VCaP (cell line): ENCODE measurements around the gene GORAB.

Source experiments
- H3K27ac ChIP-seq: fragments of 450-650 bp; 2 replicates; pipeline ENCODE4 v1.5.1; 2017
- TF ChIP-seq, protein P1 (sequence below): fragments of 450-650 bp; conservative IDR thresholded peaks from 2 replicates; pipeline ENCODE4 v1.5.1; 2017; ENCODE audit warnings: mild to moderate bottlenecking, moderate library complexity

GORAB gene

DNA sequence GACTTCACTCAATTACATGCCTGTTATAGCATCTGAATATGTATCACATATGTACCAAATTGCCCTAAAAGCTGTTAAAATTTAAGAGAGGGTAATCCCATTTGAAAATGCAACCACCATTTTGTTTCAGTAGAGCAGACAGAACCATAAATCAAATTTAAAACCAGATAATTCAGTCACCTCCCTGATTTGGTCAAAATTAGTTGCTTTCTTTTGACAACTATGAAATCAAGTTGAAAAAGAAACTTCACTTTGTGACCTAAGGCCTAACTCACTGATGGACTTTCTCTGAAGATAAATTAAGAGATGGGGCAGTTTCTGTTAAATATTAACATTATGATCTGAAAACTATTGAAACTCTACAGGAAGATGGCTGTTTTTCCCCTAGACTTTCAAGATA is 6.7 kb downstream of the GORAB start:
- TF ChIP-seq, protein P1, sequence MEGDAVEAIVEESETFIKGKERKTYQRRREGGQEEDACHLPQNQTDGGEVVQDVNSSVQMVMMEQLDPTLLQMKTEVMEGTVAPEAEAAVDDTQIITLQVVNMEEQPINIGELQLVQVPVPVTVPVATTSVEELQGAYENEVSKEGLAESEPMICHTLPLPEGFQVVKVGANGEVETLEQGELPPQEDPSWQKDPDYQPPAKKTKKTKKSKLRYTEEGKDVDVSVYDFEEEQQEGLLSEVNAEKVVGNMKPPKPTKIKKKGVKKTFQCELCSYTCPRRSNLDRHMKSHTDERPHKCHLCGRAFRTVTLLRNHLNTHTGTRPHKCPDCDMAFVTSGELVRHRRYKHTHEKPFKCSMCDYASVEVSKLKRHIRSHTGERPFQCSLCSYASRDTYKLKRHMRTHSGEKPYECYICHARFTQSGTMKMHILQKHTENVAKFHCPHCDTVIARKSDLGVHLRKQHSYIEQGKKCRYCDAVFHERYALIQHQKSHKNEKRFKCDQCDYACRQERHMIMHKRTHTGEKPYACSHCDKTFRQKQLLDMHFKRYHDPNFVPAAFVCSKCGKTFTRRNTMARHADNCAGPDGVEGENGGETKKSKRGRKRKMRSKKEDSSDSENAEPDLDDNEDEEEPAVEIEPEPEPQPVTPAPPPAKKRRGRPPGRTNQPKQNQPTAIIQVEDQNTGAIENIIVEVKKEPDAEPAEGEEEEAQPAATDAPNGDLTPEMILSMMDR, result no peak
- no peak overlapping the region for H3K27ac ChIP-seq

DNA sequence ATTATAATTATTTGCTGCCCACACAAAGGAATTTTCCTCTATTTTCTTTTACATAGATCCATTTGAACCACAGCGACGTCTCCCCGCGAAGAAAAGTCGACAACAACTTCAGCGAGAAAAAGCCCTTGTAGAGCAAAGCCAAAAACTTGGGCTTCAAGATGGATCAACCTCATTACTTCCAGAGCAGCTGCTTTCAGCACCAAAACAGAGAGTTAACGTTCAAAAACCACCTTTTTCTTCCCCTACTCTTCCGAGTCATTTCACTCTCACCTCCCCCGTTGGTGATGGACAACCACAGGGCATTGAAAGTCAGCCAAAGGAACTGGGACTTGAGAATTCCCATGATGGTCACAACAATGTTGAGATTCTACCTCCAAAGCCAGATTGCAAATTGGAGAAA is 7.2 kb downstream of the GORAB start:
- no peak overlapping the region for H3K27ac ChIP-seq

DNA sequence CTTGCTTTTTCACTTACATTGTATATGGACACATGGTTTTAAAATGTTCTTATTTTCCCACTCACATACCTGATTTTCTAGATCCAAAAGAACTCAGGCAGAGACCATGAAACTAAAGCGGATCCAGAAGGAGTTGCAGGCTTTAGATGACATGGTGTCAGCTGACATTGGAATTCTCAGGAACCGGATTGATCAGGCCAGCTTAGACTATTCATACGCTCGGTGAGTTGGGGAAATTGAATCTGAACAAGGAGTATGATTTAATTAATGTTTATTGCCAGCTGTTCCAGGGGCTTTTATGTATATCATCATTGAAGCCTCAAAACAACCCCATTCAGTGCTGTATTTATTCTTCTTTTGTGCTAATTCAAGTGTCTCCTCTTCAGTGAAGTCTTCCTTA is 12.7 kb downstream of the GORAB start:
- H3K27ac ChIP-seq, result no peak overlapping the region
- TF ChIP-seq, protein P1, result no peak

More for the DNA sequence above, 7.2 kb downstream of the GORAB start:
- TF ChIP-seq, protein P1, result no peak

DNA sequence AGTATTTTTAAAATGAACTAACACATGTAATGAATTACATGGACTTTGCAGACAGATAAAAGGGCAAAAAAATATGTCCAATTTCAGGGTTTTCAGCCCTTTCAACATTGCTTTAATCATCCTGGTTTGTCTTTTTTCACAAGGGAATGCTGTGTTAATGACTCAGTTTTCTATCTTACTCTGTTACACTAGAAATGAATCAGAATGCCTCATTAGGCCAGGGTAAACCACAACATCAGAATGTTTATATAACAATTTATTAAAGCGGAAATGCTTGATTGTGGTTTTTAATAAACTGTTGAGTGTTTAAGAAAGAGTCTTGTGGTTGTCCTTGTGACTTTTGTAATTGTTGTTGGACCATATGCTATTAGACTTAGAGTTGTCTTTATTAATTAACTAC is 13.5 kb downstream of the GORAB start:
- no peak overlapping the region for H3K27ac ChIP-seq
- TF ChIP-seq, protein P1, result no peak

DNA sequence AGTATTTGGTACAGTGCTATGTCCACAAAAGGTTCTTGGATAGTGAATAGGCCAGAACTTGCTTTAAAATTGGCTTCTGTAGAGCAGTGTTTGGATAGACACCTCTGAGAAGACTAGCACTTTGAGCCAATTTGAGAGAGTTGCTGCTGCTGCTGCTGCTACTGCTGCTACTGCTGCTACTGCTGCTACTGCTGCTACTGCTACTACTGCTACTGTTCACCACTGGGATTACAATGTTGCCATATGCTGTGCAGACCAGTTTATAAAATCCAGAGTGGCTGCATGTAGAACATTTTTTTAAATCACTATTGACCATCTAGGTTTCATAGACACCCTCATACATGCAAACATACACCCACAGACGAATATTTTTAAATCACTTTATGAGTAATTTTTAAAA is 15.3 kb downstream of the GORAB start:
- TF ChIP-seq, protein P1, result no peak
- H3K27ac ChIP-seq, result no peak overlapping the region

DNA sequence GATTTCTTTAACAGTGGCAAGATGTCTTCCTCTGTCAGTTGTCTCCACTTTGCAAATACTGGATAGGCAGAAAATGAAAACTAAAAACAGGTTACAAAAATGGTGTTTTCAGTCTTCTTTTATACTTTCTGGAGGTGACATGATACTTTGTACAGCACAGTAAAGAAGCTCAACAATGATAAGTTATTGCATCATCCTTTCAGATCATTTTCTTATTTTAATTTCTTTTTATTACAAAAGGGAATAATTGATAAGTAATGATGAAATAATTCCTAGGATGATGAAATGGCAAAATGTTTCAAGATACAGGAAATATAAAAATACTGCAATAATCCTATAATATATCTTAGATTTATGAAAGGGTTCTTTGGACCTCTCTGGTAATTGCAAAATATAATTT is 16.5 kb downstream of the GORAB start:
- no peak overlapping the region for H3K27ac ChIP-seq
- TF ChIP-seq, protein P1, result no peak

DNA sequence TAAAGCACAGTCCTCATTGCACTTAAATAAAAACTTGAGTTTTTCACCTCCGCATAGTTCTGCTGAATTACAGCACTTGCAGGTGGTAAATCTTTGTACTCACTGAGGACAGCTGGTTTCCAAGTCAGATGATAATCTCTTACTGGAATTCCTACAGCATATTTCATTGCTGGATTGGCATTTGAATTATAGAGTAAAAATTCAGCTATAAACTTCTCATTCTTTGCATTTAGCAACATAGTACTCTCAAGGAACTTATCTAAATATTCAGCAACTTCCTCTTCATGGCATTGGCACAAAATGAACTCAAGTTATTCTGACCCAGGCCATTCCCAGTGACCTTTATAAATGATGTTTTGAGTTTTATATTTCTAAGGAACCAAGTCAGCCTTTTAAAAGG is 23.4 kb downstream of the GORAB start:
- TF ChIP-seq, protein P1, result no peak
- H3K27ac ChIP-seq, result no peak overlapping the region

DNA sequence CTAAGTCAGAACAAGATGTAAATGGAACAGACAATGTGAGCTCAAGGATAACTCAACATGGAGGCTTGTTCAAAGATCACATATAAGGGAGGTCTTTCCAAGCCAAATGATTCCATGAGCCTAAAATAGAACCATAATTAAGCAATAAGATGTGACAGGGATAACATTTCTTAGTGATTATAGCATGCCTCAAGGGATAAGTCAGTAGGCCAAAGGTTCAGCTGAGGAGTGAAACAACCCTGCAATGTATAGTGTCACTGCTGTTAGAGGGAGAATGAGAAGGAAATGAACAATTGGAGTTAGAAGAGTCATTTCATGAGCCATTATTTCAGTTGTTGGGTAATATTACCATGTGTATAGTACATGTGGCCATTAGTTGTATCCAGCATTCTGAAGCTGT is 25.0 kb downstream of the GORAB start:
- H3K27ac ChIP-seq, result no peak overlapping the region
- TF ChIP-seq, protein P1, result no peak
